Measurements from ENCODE around the gene GATA3. TPM values are rescaled to one million over a fixed set of nuclear protein-coding genes. Genes with fewer than 3 reads are reported as not detected.

GATA3 gene
- total and polyA plus RNA-seq, 2 experiments from 2014 or later: 0.23 TPM; not detected in 1

DNA sequence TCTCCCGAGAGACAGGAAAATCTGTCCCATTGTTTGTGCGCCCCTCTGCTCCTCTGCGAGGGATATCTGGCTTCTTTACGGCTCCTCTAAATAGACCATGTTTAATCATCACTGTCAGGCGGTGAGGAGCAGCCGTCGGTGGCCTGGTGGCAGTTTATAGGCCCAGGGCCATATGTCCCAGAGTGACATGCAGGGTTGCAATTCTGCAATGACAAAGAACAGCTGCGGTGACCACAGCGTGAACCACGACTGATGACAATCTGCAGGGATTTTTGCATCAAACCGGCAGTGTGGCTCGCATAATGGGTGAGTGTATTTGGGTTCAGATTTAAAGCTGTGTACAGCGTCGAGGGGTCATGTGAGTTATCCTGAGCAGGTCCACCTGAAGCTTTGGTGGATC is 41.5 kb downstream of the GATA3 start (continued):
- TF ChIP-seq, protein P1, sequence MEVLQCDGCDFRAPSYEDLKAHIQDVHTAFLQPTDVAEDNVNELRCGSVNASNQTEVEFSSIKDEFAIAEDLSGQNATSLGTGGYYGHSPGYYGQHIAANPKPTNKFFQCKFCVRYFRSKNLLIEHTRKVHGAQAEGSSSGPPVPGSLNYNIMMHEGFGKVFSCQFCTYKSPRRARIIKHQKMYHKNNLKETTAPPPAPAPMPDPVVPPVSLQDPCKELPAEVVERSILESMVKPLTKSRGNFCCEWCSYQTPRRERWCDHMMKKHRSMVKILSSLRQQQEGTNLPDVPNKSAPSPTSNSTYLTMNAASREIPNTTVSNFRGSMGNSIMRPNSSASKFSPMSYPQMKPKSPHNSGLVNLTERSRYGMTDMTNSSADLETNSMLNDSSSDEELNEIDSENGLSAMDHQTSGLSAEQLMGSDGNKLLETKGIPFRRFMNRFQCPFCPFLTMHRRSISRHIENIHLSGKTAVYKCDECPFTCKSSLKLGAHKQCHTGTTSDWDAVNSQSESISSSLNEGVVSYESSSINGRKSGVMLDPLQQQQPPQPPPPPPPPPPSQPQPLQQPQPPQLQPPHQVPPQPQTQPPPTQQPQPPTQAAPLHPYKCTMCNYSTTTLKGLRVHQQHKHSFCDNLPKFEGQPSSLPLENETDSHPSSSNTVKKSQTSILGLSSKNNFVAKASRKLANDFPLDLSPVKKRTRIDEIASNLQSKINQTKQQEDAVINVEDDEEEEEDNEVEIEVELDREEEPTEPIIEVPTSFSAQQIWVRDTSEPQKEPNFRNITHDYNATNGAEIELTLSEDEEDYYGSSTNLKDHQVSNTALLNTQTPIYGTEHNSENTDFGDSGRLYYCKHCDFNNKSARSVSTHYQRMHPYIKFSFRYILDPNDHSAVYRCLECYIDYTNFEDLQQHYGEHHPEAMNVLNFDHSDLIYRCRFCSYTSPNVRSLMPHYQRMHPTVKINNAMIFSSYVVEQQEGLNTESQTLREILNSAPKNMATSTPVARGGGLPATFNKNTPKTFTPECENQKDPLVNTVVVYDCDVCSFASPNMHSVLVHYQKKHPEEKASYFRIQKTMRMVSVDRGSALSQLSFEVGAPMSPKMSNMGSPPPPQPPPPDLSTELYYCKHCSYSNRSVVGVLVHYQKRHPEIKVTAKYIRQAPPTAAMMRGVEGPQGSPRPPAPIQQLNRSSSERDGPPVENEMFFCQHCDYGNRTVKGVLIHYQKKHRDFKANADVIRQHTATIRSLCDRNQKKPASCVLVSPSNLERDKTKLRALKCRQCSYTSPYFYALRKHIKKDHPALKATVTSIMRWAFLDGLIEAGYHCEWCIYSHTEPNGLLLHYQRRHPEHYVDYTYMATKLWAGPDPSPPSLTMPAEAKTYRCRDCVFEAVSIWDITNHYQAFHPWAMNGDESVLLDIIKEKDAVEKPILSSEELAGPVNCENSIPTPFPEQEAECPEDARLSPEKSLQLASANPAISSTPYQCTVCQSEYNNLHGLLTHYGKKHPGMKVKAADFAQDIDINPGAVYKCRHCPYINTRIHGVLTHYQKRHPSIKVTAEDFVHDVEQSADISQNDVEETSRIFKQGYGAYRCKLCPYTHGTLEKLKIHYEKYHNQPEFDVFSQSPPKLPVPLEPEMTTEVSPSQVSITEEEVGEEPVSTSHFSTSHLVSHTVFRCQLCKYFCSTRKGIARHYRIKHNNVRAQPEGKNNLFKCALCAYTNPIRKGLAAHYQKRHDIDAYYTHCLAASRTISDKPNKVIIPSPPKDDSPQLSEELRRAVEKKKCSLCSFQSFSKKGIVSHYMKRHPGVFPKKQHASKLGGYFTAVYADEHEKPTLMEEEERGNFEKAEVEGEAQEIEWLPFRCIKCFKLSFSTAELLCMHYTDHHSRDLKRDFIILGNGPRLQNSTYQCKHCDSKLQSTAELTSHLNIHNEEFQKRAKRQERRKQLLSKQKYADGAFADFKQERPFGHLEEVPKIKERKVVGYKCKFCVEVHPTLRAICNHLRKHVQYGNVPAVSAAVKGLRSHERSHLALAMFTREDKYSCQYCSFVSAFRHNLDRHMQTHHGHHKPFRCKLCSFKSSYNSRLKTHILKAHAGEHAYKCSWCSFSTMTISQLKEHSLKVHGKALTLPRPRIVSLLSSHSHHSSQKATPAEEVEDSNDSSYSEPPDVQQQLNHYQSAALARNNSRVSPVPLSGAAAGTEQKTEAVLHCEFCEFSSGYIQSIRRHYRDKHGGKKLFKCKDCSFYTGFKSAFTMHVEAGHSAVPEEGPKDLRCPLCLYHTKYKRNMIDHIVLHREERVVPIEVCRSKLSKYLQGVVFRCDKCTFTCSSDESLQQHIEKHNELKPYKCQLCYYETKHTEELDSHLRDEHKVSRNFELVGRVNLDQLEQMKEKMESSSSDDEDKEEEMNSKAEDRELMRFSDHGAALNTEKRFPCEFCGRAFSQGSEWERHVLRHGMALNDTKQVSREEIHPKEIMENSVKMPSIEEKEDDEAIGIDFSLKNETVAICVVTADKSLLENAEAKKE (CRISPR knock-in tag; IDR thresholded peaks at IDR 0.05): no peak
- TF ChIP-seq POLR2AphosphoS5 (IDR thresholded peaks at IDR 0.05; ENCODE audit: low read depth): no peak

DNA sequence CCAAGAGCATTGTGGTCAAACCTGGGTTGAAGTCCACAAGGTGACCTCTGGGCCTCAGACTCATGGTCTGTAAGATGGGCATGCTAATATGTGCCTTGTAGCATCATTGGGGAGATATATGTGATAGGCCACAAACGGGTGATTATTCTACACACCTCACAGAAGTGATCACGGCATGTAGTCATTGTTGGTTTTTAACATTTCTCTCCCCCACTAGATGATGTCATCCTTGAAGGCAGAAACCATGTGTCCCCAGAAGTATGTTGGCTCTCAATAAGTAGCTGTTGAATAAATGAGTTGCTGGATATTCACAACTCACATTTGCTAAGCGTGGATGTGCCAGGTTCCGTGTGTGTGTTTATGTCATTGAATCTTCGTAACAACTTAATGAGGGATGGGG is 42.4 kb downstream of the GATA3 start:
- no peaks in the 10 kb centered on the region for H3K27me3 ChIP-seq (ENCODE audit: insufficient read depth)
- no peaks in the 10 kb centered on the region for H3K36me3 ChIP-seq (ENCODE audit: insufficient read depth)
- no peaks in the 10 kb centered on the region for H3K4me1 ChIP-seq (ENCODE audit: insufficient read depth)
- peaks cover 4% of the 10 kb centered on the region for H3K27me3 Mint-ChIP-seq (ENCODE audit: insufficient read depth, low read depth, poor library complexity)
- H3K79me2 ChIP-seq (replicated peaks; ENCODE audit: insufficient read depth): no peaks in the 10 kb centered on the region
- H4K20me1 ChIP-seq (replicated peaks; ENCODE audit: insufficient read depth): no peaks in the 10 kb centered on the region
- no peaks in the 10 kb centered on the region for H3F3A ChIP-seq (replicated peaks; ENCODE audit: low read depth)
- H3K4me3 Mint-ChIP-seq: no peak overlapping the region
- no peaks in the 10 kb centered on the region for H3K4me1 Mint-ChIP-seq
- H3K9me3 Mint-ChIP-seq: no peaks in the 10 kb centered on the region; the same call in 2 of the 3 replicates
- no peak overlapping the region for H3K27ac Mint-ChIP-seq
- H3K4me2 ChIP-seq: no peak overlapping the region
- no peak for DNase-seq (ENCODE audit: low spot score)
- H3K4me3 ChIP-seq: no peak overlapping the region
- no peaks in the 10 kb centered on the region for H3K36me3 Mint-ChIP-seq (ENCODE audit: low read depth)
- no peak for ATAC-seq
- no peak overlapping the region for H3K27ac ChIP-seq (ENCODE audit: low read depth)
- no peak overlapping the region for H2AFZ ChIP-seq
- no peaks in the 10 kb centered on the region for H3K9me2 ChIP-seq (ENCODE audit: insufficient read depth)
- TF ChIP-seq, protein P1 (CRISPR knock-in tag; IDR thresholded peaks at IDR 0.05): no peak
- TF ChIP-seq NANOG (IDR thresholded peaks at IDR 0.05; ENCODE audit: borderline replicate concordance): no peak
- TF ChIP-seq, protein P2, sequence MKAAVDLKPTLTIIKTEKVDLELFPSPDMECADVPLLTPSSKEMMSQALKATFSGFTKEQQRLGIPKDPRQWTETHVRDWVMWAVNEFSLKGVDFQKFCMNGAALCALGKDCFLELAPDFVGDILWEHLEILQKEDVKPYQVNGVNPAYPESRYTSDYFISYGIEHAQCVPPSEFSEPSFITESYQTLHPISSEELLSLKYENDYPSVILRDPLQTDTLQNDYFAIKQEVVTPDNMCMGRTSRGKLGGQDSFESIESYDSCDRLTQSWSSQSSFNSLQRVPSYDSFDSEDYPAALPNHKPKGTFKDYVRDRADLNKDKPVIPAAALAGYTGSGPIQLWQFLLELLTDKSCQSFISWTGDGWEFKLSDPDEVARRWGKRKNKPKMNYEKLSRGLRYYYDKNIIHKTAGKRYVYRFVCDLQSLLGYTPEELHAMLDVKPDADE (IDR thresholded peaks at IDR 0.05): no peak
- TF ChIP-seq, protein P3, sequence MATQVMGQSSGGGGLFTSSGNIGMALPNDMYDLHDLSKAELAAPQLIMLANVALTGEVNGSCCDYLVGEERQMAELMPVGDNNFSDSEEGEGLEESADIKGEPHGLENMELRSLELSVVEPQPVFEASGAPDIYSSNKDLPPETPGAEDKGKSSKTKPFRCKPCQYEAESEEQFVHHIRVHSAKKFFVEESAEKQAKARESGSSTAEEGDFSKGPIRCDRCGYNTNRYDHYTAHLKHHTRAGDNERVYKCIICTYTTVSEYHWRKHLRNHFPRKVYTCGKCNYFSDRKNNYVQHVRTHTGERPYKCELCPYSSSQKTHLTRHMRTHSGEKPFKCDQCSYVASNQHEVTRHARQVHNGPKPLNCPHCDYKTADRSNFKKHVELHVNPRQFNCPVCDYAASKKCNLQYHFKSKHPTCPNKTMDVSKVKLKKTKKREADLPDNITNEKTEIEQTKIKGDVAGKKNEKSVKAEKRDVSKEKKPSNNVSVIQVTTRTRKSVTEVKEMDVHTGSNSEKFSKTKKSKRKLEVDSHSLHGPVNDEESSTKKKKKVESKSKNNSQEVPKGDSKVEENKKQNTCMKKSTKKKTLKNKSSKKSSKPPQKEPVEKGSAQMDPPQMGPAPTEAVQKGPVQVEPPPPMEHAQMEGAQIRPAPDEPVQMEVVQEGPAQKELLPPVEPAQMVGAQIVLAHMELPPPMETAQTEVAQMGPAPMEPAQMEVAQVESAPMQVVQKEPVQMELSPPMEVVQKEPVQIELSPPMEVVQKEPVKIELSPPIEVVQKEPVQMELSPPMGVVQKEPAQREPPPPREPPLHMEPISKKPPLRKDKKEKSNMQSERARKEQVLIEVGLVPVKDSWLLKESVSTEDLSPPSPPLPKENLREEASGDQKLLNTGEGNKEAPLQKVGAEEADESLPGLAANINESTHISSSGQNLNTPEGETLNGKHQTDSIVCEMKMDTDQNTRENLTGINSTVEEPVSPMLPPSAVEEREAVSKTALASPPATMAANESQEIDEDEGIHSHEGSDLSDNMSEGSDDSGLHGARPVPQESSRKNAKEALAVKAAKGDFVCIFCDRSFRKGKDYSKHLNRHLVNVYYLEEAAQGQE (IDR thresholded peaks at IDR 0.05; ENCODE audit: unreplicated experiment): no peak

Measured in GM23338 (cell line).